Measurements from ENCODE around the gene RHOBTB1.

Gene RHOBTB1

GRCh38 chr10:60944058-60944909, at the start of gene RHOBTB1:
RHOBTB1 (minus strand) TSS chr10:60944185; CDS start chr10:60911542, 32,643 bp downstream.
- TF ChIP-seq ZFX (IDR thresholded peaks at IDR 0.05): 0 out of 2 replicates have a peak, but pooled peaks have one; percentile 26
- TF ChIP-seq, protein P1, sequence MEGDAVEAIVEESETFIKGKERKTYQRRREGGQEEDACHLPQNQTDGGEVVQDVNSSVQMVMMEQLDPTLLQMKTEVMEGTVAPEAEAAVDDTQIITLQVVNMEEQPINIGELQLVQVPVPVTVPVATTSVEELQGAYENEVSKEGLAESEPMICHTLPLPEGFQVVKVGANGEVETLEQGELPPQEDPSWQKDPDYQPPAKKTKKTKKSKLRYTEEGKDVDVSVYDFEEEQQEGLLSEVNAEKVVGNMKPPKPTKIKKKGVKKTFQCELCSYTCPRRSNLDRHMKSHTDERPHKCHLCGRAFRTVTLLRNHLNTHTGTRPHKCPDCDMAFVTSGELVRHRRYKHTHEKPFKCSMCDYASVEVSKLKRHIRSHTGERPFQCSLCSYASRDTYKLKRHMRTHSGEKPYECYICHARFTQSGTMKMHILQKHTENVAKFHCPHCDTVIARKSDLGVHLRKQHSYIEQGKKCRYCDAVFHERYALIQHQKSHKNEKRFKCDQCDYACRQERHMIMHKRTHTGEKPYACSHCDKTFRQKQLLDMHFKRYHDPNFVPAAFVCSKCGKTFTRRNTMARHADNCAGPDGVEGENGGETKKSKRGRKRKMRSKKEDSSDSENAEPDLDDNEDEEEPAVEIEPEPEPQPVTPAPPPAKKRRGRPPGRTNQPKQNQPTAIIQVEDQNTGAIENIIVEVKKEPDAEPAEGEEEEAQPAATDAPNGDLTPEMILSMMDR (conservative IDR thresholded peaks at IDR 0.05): no peak
- peak within 1 kb of the TSS; percentile 41 for H3K27ac ChIP-seq

GRCh38 chr10:60992636-60993035, 48.7 kb upstream of the RHOBTB1 start:
- no peak overlapping the region for H3K27ac ChIP-seq
- TF ChIP-seq, protein P1 (conservative IDR thresholded peaks at IDR 0.05): no peak
- no peak for TF ChIP-seq ZFX (IDR thresholded peaks at IDR 0.05)

DNA sequence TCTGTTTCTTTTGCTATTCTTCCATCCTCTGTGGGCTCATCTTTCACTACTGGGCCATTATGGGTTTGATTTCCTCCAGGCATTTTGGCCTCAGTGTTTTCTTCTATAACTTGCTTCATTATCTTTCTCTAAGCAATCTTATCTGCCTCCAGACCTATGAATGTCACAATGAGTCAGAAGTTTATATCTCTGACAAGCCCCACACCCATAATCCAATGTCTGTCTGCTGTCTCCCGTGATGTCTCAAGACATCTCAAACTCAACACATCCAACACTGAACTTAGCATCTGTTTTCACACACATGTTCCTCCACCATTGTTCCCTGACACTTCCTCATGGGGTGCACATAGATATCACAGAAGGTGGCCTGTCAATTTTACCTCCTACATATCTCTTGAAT, 46.7 kb upstream of the RHOBTB1 start:
- no peak overlapping the region for H3K27ac ChIP-seq

GRCh38 chr10:60989400-60989876, 45.5 kb upstream of the RHOBTB1 start:
- H3K27ac ChIP-seq: 0 out of 2 replicates have a peak overlapping the region, but pooled peaks have one; percentile 15
- TF ChIP-seq, protein P1 (conservative IDR thresholded peaks at IDR 0.05): no peak
- no peak for TF ChIP-seq ZFX (IDR thresholded peaks at IDR 0.05)

More for the DNA sequence above, 46.7 kb upstream of the RHOBTB1 start:
- TF ChIP-seq ZFX (IDR thresholded peaks at IDR 0.05): no peak

DNA sequence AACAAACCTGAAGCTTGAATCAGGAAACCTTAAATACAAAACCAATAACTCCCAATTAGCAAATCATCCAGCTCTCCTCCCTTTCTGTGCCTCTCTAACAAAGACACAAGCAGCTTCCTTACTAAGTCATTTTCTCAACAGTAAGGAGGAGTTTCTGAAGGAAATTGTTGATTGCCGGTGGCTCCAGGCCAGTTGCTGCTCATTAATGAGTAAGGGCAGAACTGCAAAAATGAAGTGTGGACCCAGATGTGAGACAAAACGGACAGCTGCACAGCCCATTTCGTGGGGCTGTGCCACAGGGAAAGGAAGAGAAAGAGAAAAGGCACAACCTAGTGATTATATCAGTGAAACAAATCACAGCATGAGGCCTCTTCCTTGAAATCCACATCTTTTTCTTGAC, 42.8 kb upstream of the RHOBTB1 start:
- no peak overlapping the region for H3K27ac ChIP-seq
- TF ChIP-seq ZFX (IDR thresholded peaks at IDR 0.05): no peak
- TF ChIP-seq, protein P1 (conservative IDR thresholded peaks at IDR 0.05): no peak

- no peak for TF ChIP-seq ZFX (IDR thresholded peaks at IDR 0.05)
- TF ChIP-seq, protein P1 (conservative IDR thresholded peaks at IDR 0.05): no peak
- H3K27ac ChIP-seq: no peak overlapping the region
Observed at GRCh38 chr10:60985951-60986350, 42.0 kb upstream of the RHOBTB1 start.

DNA sequence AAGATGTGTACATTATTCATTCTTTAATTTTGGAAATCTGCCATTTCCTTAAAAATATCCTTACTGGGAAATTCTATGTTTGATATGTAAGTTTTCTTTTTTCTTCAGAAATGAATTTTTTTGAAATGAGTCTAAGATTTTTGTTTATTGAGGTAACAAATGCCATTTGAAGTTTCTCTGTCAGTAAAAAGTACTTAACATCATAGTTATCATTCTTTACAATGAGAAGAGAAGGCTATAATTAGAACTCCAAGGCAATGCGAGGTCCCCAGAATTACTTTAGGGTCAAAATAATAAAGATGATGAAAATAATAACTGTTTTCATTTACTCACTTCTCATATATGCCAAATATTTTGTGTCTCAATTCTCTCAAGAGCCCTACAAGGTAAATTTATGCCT, 37.0 kb upstream of the RHOBTB1 start:
- H3K27ac ChIP-seq: no peak overlapping the region

More for the DNA sequence above, 37.0 kb upstream of the RHOBTB1 start:
- TF ChIP-seq, protein P1 (conservative IDR thresholded peaks at IDR 0.05): no peak
- no peak for TF ChIP-seq ZFX (IDR thresholded peaks at IDR 0.05)
